ENCODE measurements around the gene XPNPEP3. TPM values are rescaled to one million over a fixed set of nuclear protein-coding genes. Genes with fewer than 3 reads are reported as not detected.

Gene XPNPEP3
- total and polyA plus RNA-seq, 2 donors from 2014 or later, result 4.6 to 22.5 TPM

DNA sequence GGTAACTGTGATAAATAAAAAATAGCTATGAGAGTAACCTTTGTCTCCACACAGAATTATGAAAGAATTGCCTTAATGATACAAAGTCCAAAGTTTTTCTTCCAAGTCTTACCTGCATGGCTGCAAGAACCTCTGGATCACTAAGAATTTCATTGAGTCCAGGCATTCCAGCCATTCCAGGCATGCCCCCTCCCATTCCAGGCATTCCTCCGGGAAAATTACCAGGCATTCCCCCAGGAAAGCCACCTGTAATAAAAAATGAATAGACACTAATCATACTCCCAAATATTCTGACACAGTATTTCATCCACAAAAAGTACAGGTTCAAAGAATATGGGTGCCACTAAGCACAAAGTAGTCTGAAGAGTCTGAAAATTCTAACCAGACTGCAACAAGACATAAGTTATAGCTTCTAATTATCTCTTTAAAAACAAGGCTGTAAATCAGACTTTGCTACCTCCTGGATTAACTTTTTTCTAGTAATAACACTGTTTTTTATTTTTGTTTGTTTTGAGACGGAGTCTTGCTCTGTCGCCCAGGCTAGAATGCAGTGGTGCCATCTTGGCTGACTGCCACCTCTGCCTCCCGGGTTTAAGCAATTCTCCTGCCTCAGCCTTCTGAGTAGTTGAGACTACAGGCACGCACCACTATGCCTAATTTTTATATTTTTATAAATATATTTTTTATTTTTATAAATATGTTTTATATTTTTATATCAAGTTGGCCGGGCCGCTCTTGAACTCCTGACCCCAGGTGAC is 29.8 kb upstream of the XPNPEP3 start:
- peaks cover 8 to 30% (median 19%) of the 10 kb centered on the region in 3 donors for H3K36me3 ChIP-seq (ENCODE audit: control insufficient read depth in 2 of 3, insufficient read depth in 3 of 3, low read length in 3 of 3)
- peak overlapping the region; percentile 20 to 45 for H3K27ac ChIP-seq (ENCODE audit: low read depth in 2 of 2, low read length in 2 of 2)
- H3K9ac ChIP-seq (ENCODE audit: low read length in 3 of 3), result no peak overlapping the region
- intact Hi-C loops (cut with DNase I), result no loop called here
- no peaks in the 10 kb centered on the region for H3K27me3 ChIP-seq (ENCODE audit: control insufficient read depth, insufficient read depth, low read length)
- DNase-seq (peak in 1 of 5 donors; percentile 14), FAIRE-seq (no peak)
- H3K9me3 ChIP-seq (ENCODE audit: control insufficient read depth in 2 of 3, insufficient read depth in 1 of 3, low read length in 3 of 3), result no peaks in the 10 kb centered on the region
- no peaks in the 10 kb centered on the region for H3K4me1 ChIP-seq (ENCODE audit: control insufficient read depth in 2 of 3, insufficient read depth in 2 of 3, low read depth in 1 of 3, low read length in 3 of 3)
- TF ChIP-seq, protein P1, sequence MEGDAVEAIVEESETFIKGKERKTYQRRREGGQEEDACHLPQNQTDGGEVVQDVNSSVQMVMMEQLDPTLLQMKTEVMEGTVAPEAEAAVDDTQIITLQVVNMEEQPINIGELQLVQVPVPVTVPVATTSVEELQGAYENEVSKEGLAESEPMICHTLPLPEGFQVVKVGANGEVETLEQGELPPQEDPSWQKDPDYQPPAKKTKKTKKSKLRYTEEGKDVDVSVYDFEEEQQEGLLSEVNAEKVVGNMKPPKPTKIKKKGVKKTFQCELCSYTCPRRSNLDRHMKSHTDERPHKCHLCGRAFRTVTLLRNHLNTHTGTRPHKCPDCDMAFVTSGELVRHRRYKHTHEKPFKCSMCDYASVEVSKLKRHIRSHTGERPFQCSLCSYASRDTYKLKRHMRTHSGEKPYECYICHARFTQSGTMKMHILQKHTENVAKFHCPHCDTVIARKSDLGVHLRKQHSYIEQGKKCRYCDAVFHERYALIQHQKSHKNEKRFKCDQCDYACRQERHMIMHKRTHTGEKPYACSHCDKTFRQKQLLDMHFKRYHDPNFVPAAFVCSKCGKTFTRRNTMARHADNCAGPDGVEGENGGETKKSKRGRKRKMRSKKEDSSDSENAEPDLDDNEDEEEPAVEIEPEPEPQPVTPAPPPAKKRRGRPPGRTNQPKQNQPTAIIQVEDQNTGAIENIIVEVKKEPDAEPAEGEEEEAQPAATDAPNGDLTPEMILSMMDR (IDR thresholded peaks at IDR 0.05; ENCODE audit: borderline replicate concordance, extremely low read depth, insufficient read depth), result no peak
- no peak overlapping the region for H3K4me3 ChIP-seq (ENCODE audit: low read length in 3 of 3)

DNA sequence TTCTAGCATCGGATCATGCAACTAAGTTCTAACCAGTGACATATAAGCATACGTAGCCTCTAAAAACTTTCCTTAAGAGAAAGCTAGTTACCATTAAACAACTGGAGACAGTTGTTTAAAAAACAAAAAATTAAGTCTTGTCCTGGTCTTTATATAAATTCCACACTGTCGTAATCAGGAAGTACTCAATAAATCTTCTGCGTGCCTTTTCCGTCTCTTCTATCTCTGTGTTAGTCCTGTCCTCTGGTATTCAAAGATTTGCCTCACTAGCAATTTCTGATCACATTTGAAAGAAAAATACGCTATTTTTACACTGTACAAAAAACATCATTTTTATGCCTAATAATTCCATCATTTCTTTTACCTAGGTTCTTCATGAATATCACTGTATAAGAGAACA is 27.8 kb upstream of the XPNPEP3 start:
- DNase-seq (no peak), FAIRE-seq (no peak)
- Histone ChIP-seq H3K4me1 (ENCODE audit: control insufficient read depth in 2 of 3, insufficient read depth in 2 of 3, low read depth in 1 of 3, low read length in 3 of 3) (no peaks in the 10 kb centered on the region), H3K27me3 (ENCODE audit: control insufficient read depth, insufficient read depth, low read length) (no peaks in the 10 kb centered on the region), H3K4me3 (ENCODE audit: low read length in 3 of 3) (no peak overlapping the region), H3K9ac (ENCODE audit: low read length in 3 of 3) (no peak overlapping the region), H3K9me3 (ENCODE audit: control insufficient read depth in 2 of 3, insufficient read depth in 1 of 3, low read length in 3 of 3) (no peaks in the 10 kb centered on the region), H3K27ac (ENCODE audit: low read depth in 2 of 2, low read length in 2 of 2) (no peak overlapping the region), H3K36me3 (ENCODE audit: control insufficient read depth in 2 of 3, insufficient read depth in 3 of 3, low read length in 3 of 3) (peaks cover 8 to 33% (median 19%) of the 10 kb centered on the region in 3 donors)
- intact Hi-C loops (cut with DNase I), result no loop called here
- TF ChIP-seq, protein P1 (IDR thresholded peaks at IDR 0.05; ENCODE audit: borderline replicate concordance, extremely low read depth, insufficient read depth), result no peak

DNA sequence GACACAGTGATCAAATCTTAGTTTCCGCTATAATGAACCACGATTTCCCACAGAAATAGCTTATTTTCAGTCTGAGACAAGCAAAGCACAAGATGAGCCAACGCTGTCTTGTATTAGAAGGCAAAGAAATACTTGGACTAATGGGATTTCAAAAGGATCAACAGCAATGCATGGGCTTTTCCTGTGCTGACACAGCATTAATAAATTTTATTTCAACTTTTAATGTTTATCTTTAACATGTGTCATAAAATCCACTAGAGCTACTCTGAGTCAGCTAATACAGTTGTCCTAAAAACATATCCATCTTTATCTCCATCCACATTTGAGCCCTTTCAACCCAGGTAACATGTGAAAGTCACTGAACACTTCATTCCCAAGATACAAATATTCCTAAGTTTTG is 22.3 kb upstream of the XPNPEP3 start:
- H3K9me3 ChIP-seq (ENCODE audit: control insufficient read depth in 2 of 3, insufficient read depth in 1 of 3, low read length in 3 of 3), result no peaks in the 10 kb centered on the region
- peaks cover 2 to 52% (median 27%) of the 10 kb centered on the region in 3 donors for H3K36me3 ChIP-seq (ENCODE audit: control insufficient read depth in 2 of 3, insufficient read depth in 3 of 3, low read length in 3 of 3)
- no peaks in the 10 kb centered on the region for H3K27me3 ChIP-seq (ENCODE audit: control insufficient read depth, insufficient read depth, low read length)
- DNase-seq (no peak), FAIRE-seq (no peak)
- no peak overlapping the region for H3K9ac ChIP-seq (ENCODE audit: low read length in 3 of 3)
- H3K27ac ChIP-seq (ENCODE audit: low read depth in 2 of 2, low read length in 2 of 2), result no peak overlapping the region
- H3K4me3 ChIP-seq (ENCODE audit: low read length in 3 of 3), result no peak overlapping the region
- TF ChIP-seq, protein P1 (IDR thresholded peaks at IDR 0.05; ENCODE audit: borderline replicate concordance, extremely low read depth, insufficient read depth), result no peak
- intact Hi-C loops (cut with DNase I), result no loop called here
- H3K4me1 ChIP-seq (ENCODE audit: control insufficient read depth in 2 of 3, insufficient read depth in 2 of 3, low read depth in 1 of 3, low read length in 3 of 3), result peaks cover 0 to 6% (median 0%) of the 10 kb centered on the region in 3 donors

Data from kidney (tissue), 14 donors.